Suprapubic skin (tissue), 4 donors: Measurements from ENCODE around the gene TST.

Experiments used
- POLR2A ChIP-seq, 2 donors: fragments of 450-650 bp; IDR thresholded peaks; one replicate each; pipeline ENCODE4 v1.6.1; 2017; ENCODE audit warnings: antibody characterized with exemption in 2 of 2, mild to moderate bottlenecking in 2 of 2, moderate library complexity in 2 of 2
- POLR2AphosphoS5 ChIP-seq, 3 donors: sonication (generic); formaldehyde crosslinking; IDR thresholded peaks; one replicate each; pipeline ENCODE4 v1.6.1; 2017; ENCODE audit warnings: antibody characterized with exemption in 3 of 3
- TF ChIP-seq, protein P1 (sequence below), 2 donors: fragments of 200-600 bp in 1 of 2; fragments of 450-650 bp in 1 of 2; sonication (generic) in 1 of 2; IDR thresholded peaks; one replicate each; pipeline ENCODE4 v1.5.1; 2016 to 2019; ENCODE audit warnings: antibody characterized with exemption in 2 of 2, mild to moderate bottlenecking in 1 of 2, moderate library complexity in 1 of 2

DNA sequence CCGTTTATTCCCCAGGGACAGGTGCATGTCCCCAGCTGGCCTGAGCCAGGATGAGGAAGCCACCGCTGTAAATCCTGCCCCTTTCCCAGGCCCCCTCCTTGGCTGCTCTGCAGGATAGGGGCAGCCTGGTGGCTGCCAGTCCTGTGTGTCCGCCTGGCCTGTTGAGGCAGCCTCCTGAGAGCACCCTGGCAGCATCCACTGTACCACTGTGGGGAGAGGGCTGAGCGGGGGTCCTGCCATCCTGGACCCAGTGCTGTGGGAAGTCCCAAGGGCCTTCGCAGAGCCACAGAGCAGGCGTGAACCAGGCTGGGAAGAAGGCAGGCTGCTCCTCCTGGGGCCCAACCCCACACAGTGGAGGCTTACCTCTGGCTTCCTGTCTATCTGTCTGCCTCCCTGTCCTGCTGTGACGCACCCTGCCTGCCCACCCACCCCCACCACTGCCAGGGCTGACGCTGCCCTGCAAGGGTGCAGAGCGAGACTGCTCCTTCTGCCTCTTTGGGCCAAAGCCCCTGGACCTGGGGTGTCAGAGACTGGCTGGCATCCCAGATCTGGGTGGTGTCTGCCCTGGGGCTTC, 40.7 kb upstream of the TST start:
- TF ChIP-seq, protein P1, sequence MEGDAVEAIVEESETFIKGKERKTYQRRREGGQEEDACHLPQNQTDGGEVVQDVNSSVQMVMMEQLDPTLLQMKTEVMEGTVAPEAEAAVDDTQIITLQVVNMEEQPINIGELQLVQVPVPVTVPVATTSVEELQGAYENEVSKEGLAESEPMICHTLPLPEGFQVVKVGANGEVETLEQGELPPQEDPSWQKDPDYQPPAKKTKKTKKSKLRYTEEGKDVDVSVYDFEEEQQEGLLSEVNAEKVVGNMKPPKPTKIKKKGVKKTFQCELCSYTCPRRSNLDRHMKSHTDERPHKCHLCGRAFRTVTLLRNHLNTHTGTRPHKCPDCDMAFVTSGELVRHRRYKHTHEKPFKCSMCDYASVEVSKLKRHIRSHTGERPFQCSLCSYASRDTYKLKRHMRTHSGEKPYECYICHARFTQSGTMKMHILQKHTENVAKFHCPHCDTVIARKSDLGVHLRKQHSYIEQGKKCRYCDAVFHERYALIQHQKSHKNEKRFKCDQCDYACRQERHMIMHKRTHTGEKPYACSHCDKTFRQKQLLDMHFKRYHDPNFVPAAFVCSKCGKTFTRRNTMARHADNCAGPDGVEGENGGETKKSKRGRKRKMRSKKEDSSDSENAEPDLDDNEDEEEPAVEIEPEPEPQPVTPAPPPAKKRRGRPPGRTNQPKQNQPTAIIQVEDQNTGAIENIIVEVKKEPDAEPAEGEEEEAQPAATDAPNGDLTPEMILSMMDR (IDR thresholded peaks at IDR 0.05) = no peak
- TF ChIP-seq POLR2AphosphoS5 (IDR thresholded peaks at IDR 0.05) (no peak), POLR2A (IDR thresholded peaks at IDR 0.05) (no peak)
